ENCODE data around the gene ADGRL3.
"Not testable (repeated sequence)": the region's sequence is repeated elsewhere in the genome, so short reads cannot be mapped to it uniquely, and the experiment has no call there.

The ADGRL3 gene

DNA sequence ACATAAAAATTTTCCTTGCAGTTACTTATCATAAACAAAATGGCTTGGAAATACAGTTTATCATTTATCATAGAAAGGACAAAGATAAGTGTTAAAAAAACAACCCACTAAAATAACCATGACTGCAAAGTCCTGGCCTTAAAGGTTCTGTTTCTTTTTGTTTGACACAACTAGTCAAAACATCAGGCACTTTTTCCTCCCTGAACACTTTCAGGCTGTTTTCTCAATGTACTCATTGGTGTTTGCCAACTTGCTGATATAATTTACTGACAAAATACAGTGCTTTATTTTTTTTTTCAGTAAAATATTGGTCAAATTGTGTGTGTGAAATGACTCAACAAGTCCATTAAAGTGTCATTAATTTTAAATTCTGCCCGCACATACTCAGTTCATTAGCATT, 156.6 kb downstream of the ADGRL3 start:
- CTCF ChIA-PET: no interaction called here
- TF ChIP-seq, protein P1, sequence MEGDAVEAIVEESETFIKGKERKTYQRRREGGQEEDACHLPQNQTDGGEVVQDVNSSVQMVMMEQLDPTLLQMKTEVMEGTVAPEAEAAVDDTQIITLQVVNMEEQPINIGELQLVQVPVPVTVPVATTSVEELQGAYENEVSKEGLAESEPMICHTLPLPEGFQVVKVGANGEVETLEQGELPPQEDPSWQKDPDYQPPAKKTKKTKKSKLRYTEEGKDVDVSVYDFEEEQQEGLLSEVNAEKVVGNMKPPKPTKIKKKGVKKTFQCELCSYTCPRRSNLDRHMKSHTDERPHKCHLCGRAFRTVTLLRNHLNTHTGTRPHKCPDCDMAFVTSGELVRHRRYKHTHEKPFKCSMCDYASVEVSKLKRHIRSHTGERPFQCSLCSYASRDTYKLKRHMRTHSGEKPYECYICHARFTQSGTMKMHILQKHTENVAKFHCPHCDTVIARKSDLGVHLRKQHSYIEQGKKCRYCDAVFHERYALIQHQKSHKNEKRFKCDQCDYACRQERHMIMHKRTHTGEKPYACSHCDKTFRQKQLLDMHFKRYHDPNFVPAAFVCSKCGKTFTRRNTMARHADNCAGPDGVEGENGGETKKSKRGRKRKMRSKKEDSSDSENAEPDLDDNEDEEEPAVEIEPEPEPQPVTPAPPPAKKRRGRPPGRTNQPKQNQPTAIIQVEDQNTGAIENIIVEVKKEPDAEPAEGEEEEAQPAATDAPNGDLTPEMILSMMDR (IDR thresholded peaks at IDR 0.05; ENCODE audit: control extremely low read depth, extremely low read depth, low read depth, missing control alignments): no peak
- POLR2A ChIA-PET: no interaction called here
- DNase-seq (ENCODE audit: extremely low spot score): no peak

DNA sequence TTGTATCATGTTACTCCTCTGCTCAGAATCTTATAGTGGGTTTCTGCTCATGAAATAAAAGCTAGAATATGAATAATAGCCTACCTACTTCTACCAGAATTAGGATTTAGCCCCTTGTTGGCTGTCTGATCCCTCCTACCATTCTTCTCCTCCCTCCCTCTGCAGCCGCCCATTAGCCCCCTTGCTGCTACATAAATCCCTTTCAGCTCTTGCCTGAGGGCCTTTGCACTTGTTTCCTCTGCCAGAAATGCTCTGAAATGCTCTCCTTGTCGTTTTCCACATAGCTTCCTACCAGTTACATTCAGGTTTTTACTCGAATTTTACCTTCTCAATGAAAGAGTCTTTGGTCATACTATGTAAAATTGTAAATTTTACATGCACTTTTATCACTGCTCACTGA, 159.2 kb downstream of the ADGRL3 start:
- ChIA-PET POLR2A (no interaction called here), CTCF (no interaction called here)
- no peak for DNase-seq (ENCODE audit: extremely low spot score)

DNA sequence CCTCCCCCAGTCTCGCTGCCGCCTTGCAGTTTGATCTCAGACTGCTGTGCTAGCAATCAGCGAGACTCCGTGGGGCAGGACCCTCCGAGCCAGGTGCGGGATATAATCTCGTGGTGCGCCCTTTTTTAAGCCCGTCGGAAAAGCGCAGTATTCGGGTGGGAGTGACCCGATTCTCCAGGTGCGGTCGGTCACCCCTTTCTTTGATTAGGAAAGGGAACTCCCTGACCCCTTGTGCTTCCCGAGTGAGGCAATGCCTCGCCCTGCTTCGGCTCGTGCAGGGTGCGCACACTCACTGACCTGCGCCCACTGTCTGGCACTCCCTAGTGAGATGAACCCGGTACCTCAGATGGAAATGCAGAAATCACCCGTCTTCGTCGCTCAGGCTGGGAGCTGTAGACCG, 172.7 kb downstream of the ADGRL3 start:
- DNase-seq (ENCODE audit: extremely low spot score); CTCF ChIA-PET; POLR2A ChIA-PET: not testable (repeated sequence)

More for the DNA sequence above, 159.2 kb downstream of the ADGRL3 start:
- TF ChIP-seq, protein P1 (IDR thresholded peaks at IDR 0.05; ENCODE audit: control extremely low read depth, extremely low read depth, low read depth, missing control alignments): no peak

DNA sequence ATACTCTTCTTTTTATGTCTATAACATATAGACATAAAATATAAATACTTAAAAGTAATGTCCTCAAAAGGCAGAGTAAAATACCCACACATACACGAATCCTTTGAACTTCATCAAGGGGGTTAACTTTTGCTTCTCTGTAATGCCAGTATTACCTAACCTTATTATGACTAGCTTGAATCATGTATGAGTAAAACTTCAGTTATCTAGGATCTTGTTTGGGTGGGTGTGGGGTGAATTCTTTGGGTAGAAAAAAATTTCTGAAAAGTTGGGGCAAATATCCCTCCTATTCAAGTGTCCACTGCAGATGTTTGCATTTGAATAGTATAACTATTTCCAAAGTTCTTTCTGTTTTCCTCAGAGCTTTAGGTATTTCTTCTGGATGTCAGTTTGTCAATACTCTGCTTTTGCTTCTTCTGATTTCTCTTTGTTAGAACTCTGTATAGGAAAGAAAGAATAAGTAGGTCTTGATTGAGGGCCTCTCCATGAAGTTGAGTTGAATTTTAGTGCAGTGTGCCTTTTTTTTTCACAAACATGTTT, 173.8 kb downstream of the ADGRL3 start:
- POLR2A ChIA-PET: no interaction called here
- DNase-seq (ENCODE audit: extremely low spot score): no peak
- TF ChIP-seq, protein P1 (IDR thresholded peaks at IDR 0.05; ENCODE audit: control extremely low read depth, extremely low read depth, low read depth, missing control alignments): no peak
- CTCF ChIA-PET: no interaction called here

DNA sequence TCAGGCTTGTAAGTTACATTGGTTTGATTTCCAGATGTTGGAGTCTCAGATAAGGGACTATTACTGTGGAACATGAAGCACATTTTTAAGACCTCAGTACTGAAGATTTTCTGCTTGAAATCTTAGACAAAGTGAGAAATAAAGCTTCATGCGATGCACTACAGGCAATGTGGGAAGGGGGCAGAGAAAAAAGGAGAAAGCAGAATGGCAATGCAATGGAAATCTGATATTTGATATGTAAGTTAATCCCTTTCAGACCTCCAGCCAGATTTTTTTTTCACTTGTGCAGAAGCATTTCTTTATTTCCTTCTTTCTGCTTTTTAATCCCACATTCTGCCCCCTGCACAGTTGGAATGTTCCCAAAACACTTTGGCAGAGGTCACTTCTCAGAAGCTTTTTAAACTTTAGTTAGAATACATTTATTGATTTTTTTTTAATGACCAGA, 174.3 kb downstream of the ADGRL3 start:
- POLR2A ChIA-PET: no interaction called here
- no peak for DNase-seq (ENCODE audit: extremely low spot score)
- CTCF ChIA-PET: no interaction called here

DNA sequence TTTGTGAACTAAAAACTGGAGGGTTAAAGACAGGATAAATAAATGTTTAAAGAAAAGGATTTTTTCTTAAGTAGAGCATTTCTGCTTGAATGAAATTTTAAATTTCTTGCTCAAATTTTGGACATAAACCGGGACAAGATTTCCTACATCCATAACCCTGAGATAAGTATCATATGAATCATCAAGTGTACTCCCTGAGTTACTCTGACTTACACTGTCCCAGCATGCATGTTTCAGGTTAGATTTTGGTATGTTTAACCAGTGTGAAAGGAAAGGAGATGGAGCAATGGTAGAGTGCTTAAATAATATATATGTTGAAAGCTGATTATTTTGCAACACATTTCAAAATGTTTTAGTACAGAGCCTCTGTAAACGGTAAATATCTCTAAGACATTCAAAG, 175.2 kb downstream of the ADGRL3 start:
- DNase-seq (ENCODE audit: extremely low spot score): no peak
- TF ChIP-seq, protein P1 (IDR thresholded peaks at IDR 0.05; ENCODE audit: control extremely low read depth, extremely low read depth, low read depth, missing control alignments): no peak
- ChIA-PET POLR2A (no interaction called here), CTCF (no interaction called here)

More for the DNA sequence above, 174.3 kb downstream of the ADGRL3 start:
- TF ChIP-seq, protein P1 (IDR thresholded peaks at IDR 0.05; ENCODE audit: control extremely low read depth, extremely low read depth, low read depth, missing control alignments): no peak

DNA sequence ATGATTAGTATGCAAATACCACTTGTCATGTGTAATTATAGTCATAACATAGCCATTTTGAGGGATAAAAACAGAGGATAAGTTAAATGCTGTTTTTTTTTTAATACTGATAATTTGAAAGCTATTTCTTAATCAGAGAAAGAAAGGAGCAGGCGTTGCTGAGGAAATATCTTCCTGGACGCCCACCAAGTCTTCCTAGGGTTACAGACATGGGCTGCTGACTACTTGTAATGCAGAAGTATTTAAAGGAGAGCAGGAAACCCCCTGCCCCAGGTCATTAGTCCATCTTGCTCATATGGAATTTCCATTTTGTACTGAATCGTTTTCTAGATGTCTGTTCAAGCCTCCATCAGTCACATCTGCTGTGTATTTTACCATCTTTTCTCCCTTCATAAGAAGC, 176.2 kb downstream of the ADGRL3 start:
- TF ChIP-seq, protein P1 (IDR thresholded peaks at IDR 0.05; ENCODE audit: control extremely low read depth, extremely low read depth, low read depth, missing control alignments): no peak
- no peak for DNase-seq (ENCODE audit: extremely low spot score)
- ChIA-PET CTCF (no interaction called here), POLR2A (no interaction called here)

All from GM10248 (cell line).